DND-41 (cell line): ENCODE data around the gene SPTLC1.
"Not testable (repeated sequence)": the region's sequence is repeated elsewhere in the genome, so short reads cannot be mapped to it uniquely, and the experiment has no call there.

Experiments
- ATAC-seq: fragments of 200-7000 bp; cut with Tn5 transposase; 3 replicates; pipeline ENCODE4 v1.9.1; 2021; ENCODE audit warnings: low read depth; ENCODE audit not compliant: insufficient read depth
- DNase-seq: peaks from one replicate; pipeline ENCODE4 v3.0.0-alpha.2; 2020
- H2AFZ ChIP-seq: 2 replicates; pipeline ENCODE4 v1.6.0; 2012; ENCODE audit warnings: low read depth, low read length
- H3K27ac ChIP-seq: 2 replicates; pipeline ENCODE4 v1.5.1; 2012; ENCODE audit warnings: low read length, inconsistent platforms
- H3K27me3 ChIP-seq: fragments of 200-600 bp; sonication (generic); 2 replicates; pipeline ENCODE4 v1.6.0; 2012; ENCODE audit warnings: low read length, mild to moderate bottlenecking, inconsistent platforms; ENCODE audit not compliant: insufficient read depth, poor library complexity
- H3K36me3 ChIP-seq: 2 replicates; pipeline ENCODE4 v1.5.1; 2012; ENCODE audit warnings: low read length, inconsistent platforms; ENCODE audit not compliant: insufficient read depth
- H3K4me1 ChIP-seq: 2 replicates; pipeline ENCODE4 v1.5.1; 2012; ENCODE audit warnings: mild to moderate bottlenecking, low read length; ENCODE audit not compliant: insufficient read depth
- H3K4me2 ChIP-seq: 2 replicates; pipeline ENCODE4 v1.6.0; 2012; ENCODE audit warnings: mild to moderate bottlenecking, moderate library complexity, low read length, inconsistent platforms; ENCODE audit not compliant: insufficient read depth
- H3K4me3 ChIP-seq, 2 experiments: fragments of 200-600 bp in 1 of 2; shearing (Covaris generic) in 1 of 2; 2 replicates each; pipeline ENCODE4 v1.5.1; 2012 to 2016; ENCODE audit warnings: inconsistent platforms in 2 of 2, low read length in 2 of 2, mild to moderate bottlenecking in 2 of 2, low read depth in 1 of 2, moderate library complexity in 1 of 2
- H3K79me2 ChIP-seq: 2 replicates; pipeline ENCODE4 v1.6.0; 2012; ENCODE audit warnings: low read length, inconsistent platforms; ENCODE audit not compliant: insufficient read depth
- H3K9ac ChIP-seq: 2 replicates; pipeline ENCODE4 v1.6.0; 2012; ENCODE audit warnings: low read depth, mild to moderate bottlenecking, inconsistent platforms, low read length, moderate library complexity
- H3K9me3 ChIP-seq: 2 replicates; pipeline ENCODE4 v1.5.1; 2012; ENCODE audit warnings: low read length, moderate library complexity, mild to moderate bottlenecking, inconsistent platforms; ENCODE audit not compliant: insufficient read depth, severe bottlenecking
- H4K20me1 ChIP-seq: 2 replicates; pipeline ENCODE4 v1.6.0; 2012; ENCODE audit warnings: low read length; ENCODE audit not compliant: insufficient read depth
- CTCF ChIP-seq: IDR thresholded peaks from 2 replicates; pipeline ENCODE4 v1.5.1; 2012; ENCODE audit warnings: borderline replicate concordance, low read length, moderate library complexity, mild to moderate bottlenecking; ENCODE audit not compliant: poor library complexity, severe bottlenecking; ENCODE audit errors: extremely low read depth
- EZH2 ChIP-seq: IDR thresholded peaks from 3 replicates; pipeline ENCODE4 v1.6.1; 2012; ENCODE audit warnings: borderline replicate concordance, low read depth, mild to moderate bottlenecking, moderate library complexity, low read length, inconsistent platforms; ENCODE audit not compliant: severe bottlenecking

SPTLC1 gene

DNA sequence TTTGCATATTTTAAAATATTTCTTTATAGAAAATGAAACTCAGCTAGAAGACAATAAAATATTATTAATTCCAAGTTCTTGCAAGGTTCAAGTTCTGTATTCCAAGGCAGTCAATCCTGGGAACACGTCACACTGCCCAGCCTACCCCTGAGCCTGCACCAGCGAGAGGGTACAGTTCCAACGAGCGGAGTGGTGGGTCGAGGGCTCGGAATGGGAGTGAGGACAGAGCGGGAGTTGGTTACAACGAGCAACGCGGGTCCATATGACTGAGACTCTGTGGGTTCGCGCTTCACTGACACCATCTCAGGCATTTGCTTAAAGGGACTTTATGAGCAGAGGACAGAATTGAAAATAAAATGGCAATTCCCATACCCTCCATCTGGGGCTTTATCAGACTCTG is 40.0 kb upstream of the SPTLC1 start:
- Histone ChIP-seq H3K27ac (no peak overlapping the region), H3K27me3 (no peaks in the 10 kb centered on the region), H3K36me3 (no peaks in the 10 kb centered on the region), H3K9ac (no peak overlapping the region), H3K4me3 (no peak overlapping the region), H3K4me1 (no peaks in the 10 kb centered on the region), H3K79me2 (no peaks in the 10 kb centered on the region), H4K20me1 (no peaks in the 10 kb centered on the region), H3K9me3 (no peaks in the 10 kb centered on the region), H3K4me2 (no peak overlapping the region), H2AFZ (no peak overlapping the region)
- no peak for DNase-seq
- TF ChIP-seq EZH2 (no peak), CTCF (no peak)
- no peak for ATAC-seq

DNA sequence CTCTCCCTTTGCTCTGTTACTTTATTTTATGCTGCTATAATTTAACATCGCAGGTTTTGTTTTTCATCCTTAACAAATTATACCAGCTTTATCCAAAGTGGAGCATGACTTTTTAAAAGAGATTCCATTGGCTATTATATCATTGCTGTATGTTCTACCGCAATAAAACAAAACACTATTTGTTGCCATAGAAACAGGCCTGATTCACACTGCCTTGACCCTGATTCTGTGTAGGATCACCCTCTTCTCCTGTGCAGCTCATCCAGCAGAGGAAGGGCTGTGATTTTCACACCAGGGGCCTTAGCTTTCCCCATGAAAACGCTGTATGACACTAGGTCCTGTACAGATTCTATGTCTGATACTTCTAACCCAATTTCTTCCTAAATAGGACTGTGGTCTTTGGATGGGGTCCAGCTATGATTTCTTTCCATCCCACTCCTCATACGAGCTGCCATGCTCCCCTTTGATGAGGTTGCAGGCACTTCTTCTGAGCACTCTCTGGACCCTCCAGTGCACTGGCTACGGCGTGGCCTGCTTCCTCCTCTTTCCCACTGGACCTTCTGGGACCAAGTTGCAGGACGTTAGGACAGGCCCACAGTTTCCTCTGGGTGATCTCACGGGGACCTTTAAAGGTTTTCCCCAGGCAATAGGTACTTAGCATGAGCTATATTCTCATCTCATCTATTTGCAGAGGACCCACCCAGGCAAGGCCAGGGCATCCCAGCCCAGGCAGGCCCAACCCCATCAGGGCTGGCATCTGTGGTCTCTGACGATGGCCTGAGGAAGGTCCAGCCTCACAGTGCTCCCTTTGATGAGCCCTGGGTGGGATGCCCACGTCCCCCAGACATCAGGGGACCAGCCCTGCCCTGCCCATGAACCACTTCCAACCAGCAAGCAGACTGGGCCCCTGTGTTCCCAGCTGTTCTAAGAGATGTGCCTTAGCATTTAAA is 38.5 kb upstream of the SPTLC1 start:
- not testable (repeated sequence) for H3K36me3 ChIP-seq, H3K9ac ChIP-seq, H3K4me1 ChIP-seq, H4K20me1 ChIP-seq, ATAC-seq, H3K27me3 ChIP-seq, H3K9me3 ChIP-seq, DNase-seq, H2AFZ ChIP-seq, H3K4me3 ChIP-seq, H3K4me2 ChIP-seq, H3K27ac ChIP-seq, H3K79me2 ChIP-seq

DNA sequence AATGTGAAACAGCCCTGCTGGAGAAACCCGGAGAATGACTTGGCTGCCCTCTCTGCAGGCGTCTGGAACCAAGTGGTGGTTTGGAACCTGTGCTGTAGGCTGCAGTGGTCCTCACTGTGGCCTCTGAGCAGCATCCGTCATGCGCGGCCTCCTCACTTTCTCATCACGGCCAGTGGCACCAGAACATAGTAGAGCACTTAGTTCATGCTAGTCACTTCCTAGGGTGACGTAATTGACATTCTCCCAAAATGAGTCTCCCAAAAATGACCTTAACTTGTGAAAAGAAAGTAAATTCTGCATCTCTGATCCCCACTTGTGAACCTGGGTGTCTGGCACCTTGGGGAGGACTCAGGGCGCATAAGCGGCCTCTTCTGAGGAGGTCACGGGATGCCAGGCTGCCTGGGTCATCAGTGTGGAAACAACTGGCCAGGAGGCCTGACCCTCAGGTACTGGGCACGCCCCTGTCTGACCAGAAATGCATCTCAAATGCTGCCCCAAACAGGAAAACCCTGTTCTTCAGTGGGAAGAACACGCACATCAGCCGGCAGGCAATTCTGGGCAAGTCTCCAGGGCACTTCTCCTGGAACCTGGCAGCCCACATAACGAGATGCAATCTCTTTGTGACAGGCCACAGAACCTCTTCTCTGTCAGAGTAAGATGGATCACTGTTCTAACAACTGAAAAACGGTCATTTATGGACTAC is 36.6 kb upstream of the SPTLC1 start:
- Histone ChIP-seq H3K27ac (no peak overlapping the region), H3K4me3 (no peak overlapping the region), H2AFZ (no peak overlapping the region), H3K4me2 (no peak overlapping the region), H4K20me1 (no peaks in the 10 kb centered on the region), H3K9me3 (no peaks in the 10 kb centered on the region), H3K27me3 (no peaks in the 10 kb centered on the region), H3K36me3 (no peaks in the 10 kb centered on the region), H3K4me1 (no peaks in the 10 kb centered on the region), H3K79me2 (no peaks in the 10 kb centered on the region), H3K9ac (no peak overlapping the region)
- TF ChIP-seq CTCF = no peak
- ATAC-seq (no peak), DNase-seq (no peak)

DNA sequence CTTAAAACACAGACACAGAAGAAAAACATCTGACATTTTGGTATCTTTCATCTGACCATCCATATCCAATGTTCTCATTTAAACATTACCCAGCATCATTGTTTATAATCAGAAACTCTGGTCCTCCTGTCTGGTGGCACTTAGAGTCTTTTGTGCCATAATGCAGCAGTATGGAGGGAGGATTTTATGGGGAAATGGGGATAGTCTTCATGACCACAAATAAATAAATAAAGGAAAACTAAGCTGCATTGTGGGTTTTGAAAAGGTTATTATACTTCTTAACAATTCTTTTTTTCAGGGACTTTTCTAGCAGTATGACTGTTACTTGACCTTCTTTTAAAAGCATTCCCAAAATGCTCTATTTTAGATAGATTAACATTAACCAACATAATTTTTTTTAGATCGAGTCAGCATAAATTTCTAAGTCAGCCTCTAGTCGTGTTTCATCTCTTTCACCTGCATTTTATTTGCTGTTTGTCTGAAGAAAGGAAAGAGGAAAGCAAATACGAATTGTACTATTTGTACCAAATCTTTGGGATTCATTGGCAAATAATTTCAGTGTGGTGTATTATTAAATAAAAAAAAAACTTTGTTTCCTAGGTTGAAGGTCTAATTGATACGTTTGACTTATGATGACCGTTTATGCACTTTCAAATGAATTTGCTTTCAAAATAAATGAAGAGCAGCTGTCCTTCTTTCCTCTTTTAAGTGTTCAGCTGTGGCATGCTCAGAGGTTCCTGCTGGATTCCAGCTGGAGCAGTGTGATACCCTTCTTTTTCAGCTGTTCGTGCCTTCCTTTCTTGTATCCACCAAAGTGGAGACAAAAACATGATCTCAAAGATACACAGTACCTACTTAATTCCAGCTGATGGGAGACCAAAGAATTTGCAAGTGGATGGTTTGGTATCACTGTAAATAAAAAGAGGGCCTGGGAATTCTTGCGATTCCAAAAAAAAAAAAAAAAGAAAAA is 35.6 kb upstream of the SPTLC1 start:
- H3K36me3 ChIP-seq, H3K9me3 ChIP-seq, H3K4me1 ChIP-seq, DNase-seq, ATAC-seq, H3K27me3 ChIP-seq, H3K79me2 ChIP-seq, H3K27ac ChIP-seq, H3K4me2 ChIP-seq, H3K4me3 ChIP-seq, H2AFZ ChIP-seq, H3K9ac ChIP-seq, H4K20me1 ChIP-seq: not testable (repeated sequence)
